Measurements from ENCODE around the gene CACNA2D1. TPM values are rescaled to one million over a fixed set of nuclear protein-coding genes. Genes with fewer than 3 reads are reported as not detected.
A peak's percentile ranks its signal among the peaks of the same experiment; 100 is the strongest.

The CACNA2D1 gene
- total RNA-seq, 1 donor from 2014 or later = 20.7 TPM

DNA sequence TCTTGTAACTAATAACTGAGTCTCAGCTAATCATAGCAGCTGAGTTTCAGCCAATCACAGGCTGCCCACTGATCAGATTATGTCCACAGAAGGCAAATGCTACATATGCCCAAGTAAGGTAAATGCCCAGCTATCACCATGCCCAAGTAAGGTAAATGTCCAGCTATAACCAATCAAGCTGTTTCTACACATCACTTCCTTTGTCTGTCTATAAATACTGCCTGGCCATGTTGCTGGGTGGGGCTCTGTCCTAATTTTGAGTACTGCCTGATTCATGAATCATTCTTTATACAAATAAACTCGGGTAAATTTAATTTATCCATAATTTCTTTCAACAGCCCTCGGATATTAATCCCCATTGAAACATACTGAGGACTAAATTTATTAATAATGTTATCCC is 312.4 kb downstream of the CACNA2D1 start:
- H3K4me3 Mint-ChIP-seq (ENCODE audit: unreplicated experiment) = no peak overlapping the region
- TF ChIP-seq, protein P1, sequence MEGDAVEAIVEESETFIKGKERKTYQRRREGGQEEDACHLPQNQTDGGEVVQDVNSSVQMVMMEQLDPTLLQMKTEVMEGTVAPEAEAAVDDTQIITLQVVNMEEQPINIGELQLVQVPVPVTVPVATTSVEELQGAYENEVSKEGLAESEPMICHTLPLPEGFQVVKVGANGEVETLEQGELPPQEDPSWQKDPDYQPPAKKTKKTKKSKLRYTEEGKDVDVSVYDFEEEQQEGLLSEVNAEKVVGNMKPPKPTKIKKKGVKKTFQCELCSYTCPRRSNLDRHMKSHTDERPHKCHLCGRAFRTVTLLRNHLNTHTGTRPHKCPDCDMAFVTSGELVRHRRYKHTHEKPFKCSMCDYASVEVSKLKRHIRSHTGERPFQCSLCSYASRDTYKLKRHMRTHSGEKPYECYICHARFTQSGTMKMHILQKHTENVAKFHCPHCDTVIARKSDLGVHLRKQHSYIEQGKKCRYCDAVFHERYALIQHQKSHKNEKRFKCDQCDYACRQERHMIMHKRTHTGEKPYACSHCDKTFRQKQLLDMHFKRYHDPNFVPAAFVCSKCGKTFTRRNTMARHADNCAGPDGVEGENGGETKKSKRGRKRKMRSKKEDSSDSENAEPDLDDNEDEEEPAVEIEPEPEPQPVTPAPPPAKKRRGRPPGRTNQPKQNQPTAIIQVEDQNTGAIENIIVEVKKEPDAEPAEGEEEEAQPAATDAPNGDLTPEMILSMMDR (IDR thresholded peaks at IDR 0.05; ENCODE audit: unreplicated experiment) = no peak
- no peak overlapping the region for H3K27ac Mint-ChIP-seq (ENCODE audit: unreplicated experiment)
- H3K4me1 Mint-ChIP-seq (ENCODE audit: unreplicated experiment) = peaks cover 4% of the 10 kb centered on the region
- H3K9me3 Mint-ChIP-seq (ENCODE audit: unreplicated experiment) = no peaks in the 10 kb centered on the region
- DNase-seq (ENCODE audit: low spot score) = no peak
- no peaks in the 10 kb centered on the region for H3K36me3 Mint-ChIP-seq (ENCODE audit: low read depth, unreplicated experiment)
- no peaks in the 10 kb centered on the region for H3K27me3 Mint-ChIP-seq (ENCODE audit: unreplicated experiment)

DNA sequence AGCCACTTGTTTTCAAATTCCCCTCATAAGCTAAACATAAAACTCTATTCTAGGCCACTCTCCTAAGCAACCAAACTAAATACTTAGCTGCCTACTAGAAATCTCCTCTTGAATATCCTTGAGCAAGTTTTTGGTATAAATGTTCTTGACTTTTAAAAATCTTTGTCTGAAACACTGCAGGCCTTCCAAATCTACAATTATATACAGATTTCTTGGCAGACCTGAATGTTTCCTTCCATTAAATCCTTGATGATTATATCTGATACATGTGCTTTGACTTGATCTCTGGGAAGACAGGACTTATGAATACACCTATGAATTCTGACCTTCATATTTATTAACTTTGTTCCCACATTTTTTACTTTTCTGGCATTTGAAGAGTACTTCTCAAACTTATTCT is 314.5 kb downstream of the CACNA2D1 start:
- H3K4me1 Mint-ChIP-seq (ENCODE audit: unreplicated experiment) = peaks cover 4% of the 10 kb centered on the region
- H3K4me3 Mint-ChIP-seq (ENCODE audit: unreplicated experiment) = no peak overlapping the region
- no peaks in the 10 kb centered on the region for H3K27me3 Mint-ChIP-seq (ENCODE audit: unreplicated experiment)
- no peak overlapping the region for H3K27ac Mint-ChIP-seq (ENCODE audit: unreplicated experiment)
- H3K9me3 Mint-ChIP-seq (ENCODE audit: unreplicated experiment) = no peaks in the 10 kb centered on the region
- TF ChIP-seq, protein P1 (IDR thresholded peaks at IDR 0.05; ENCODE audit: unreplicated experiment) = no peak
- peaks cover 4% of the 10 kb centered on the region for H3K36me3 Mint-ChIP-seq (ENCODE audit: low read depth, unreplicated experiment)
- no peak for DNase-seq (ENCODE audit: low spot score)

DNA sequence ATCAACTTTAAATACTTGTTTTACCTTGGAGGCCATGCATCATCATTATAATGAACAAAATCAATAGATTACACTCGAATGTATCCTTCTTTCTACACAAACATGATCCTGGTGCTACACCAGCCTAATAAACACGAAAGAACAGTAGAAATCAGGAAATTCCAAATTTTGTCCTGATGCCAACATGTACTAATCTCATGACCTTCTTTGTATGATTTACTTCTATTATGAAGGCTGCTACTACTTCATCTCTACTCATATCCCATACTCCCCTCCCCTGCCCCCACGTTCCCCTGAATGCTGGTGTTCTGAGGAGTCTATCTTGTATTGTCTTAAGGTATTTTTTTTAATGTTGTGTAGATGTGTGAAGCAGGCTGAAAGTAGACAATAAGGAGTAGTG is 315.0 kb downstream of the CACNA2D1 start:
- no peaks in the 10 kb centered on the region for H3K27me3 Mint-ChIP-seq (ENCODE audit: unreplicated experiment)
- DNase-seq (ENCODE audit: low spot score) = no peak
- TF ChIP-seq, protein P1 (IDR thresholded peaks at IDR 0.05; ENCODE audit: unreplicated experiment) = no peak
- H3K27ac Mint-ChIP-seq (ENCODE audit: unreplicated experiment) = no peak overlapping the region
- H3K4me3 Mint-ChIP-seq (ENCODE audit: unreplicated experiment) = no peak overlapping the region
- H3K4me1 Mint-ChIP-seq (ENCODE audit: unreplicated experiment) = peaks cover 4% of the 10 kb centered on the region
- H3K9me3 Mint-ChIP-seq (ENCODE audit: unreplicated experiment) = no peaks in the 10 kb centered on the region
- H3K36me3 Mint-ChIP-seq (ENCODE audit: low read depth, unreplicated experiment) = peaks cover 4% of the 10 kb centered on the region

DNA sequence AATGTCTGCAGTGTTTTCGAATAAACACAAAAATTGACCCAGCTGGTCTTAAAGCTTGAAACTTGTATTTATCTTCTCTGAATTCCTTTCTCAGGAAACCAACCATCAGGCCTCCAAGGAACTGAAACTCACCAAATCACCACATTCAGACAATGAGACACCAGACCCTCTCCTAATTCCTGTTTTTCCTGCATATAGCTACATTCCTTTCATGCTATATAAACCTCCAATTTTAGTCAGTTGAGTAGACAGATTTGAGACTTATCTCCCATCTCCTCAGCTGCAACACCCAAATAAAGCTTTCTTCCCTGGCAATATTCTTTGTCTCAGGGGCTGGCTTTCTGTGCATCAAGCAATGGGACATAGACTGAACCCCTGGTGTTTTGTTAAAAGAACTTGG is 317.0 kb downstream of the CACNA2D1 start:
- peak overlapping the region; percentile 58 for H3K27ac Mint-ChIP-seq (ENCODE audit: unreplicated experiment)
- no peaks in the 10 kb centered on the region for H3K9me3 Mint-ChIP-seq (ENCODE audit: unreplicated experiment)

DNA sequence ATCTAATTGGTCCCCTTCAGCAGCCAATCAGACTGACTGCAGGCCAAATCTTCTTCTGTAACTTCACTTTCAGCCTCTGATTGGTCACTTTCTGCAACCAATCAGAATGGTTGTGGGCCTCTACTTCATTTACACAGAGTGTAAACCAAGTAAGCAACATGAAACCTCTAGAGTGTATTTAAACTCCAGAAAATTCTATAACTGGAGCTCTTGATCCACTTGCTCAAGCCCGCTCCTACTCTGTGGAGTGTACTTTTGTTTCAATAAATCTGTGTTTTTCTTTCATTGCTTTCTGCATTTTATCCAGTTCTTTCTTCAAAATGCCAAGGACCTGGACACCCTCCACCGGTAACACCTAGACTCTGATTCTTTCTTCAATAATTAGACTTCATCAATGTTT is 319.1 kb downstream of the CACNA2D1 start:
- DNase-seq (ENCODE audit: low spot score) = no peak
- Mint-ChIP-seq H3K36me3 (ENCODE audit: low read depth, unreplicated experiment) (peaks cover 4% of the 10 kb centered on the region), H3K27ac (ENCODE audit: unreplicated experiment) (no peak overlapping the region), H3K4me3 (ENCODE audit: unreplicated experiment) (no peak overlapping the region), H3K4me1 (ENCODE audit: unreplicated experiment) (peaks cover 4% of the 10 kb centered on the region), H3K27me3 (ENCODE audit: unreplicated experiment) (no peaks in the 10 kb centered on the region), H3K9me3 (ENCODE audit: unreplicated experiment) (no peaks in the 10 kb centered on the region)
- TF ChIP-seq, protein P1 (IDR thresholded peaks at IDR 0.05; ENCODE audit: unreplicated experiment) = no peak

More for the DNA sequence above, 317.0 kb downstream of the CACNA2D1 start:
- Mint-ChIP-seq H3K27me3 (ENCODE audit: unreplicated experiment) (no peaks in the 10 kb centered on the region), H3K4me1 (ENCODE audit: unreplicated experiment) (peaks cover 4% of the 10 kb centered on the region), H3K4me3 (ENCODE audit: unreplicated experiment) (no peak overlapping the region), H3K36me3 (ENCODE audit: low read depth, unreplicated experiment) (peaks cover 4% of the 10 kb centered on the region)
- TF ChIP-seq, protein P1 (IDR thresholded peaks at IDR 0.05; ENCODE audit: unreplicated experiment) = no peak
- no peak for DNase-seq (ENCODE audit: low spot score)

Measured in endothelial cell (in vitro differentiated cells).